Smooth muscle cell (in vitro differentiated cells): ENCODE results near the gene PDGFA. TPM values are rescaled to one million over a fixed set of nuclear protein-coding genes. Genes with fewer than 3 reads are reported as not detected.

Experiments used
- DNase-seq: peaks from one replicate; lab custom pipeline; 2025; ENCODE audit not compliant: unreplicated experiment; lab: John Stamatoyannopoulos, UW
- H2AFZ ChIP-seq: fragments of 200-600 bp; sonication (generic); 2 replicates; pipeline ENCODE4 v1.6.0; 2016; ENCODE audit warnings: antibody characterized with exemption, low read depth, mild to moderate bottlenecking
- H3F3A ChIP-seq: fragments of 200-600 bp; sonication (generic); 2 replicates; pipeline ENCODE4 v1.6.0; 2017; ENCODE audit warnings: antibody characterized with exemption, low read depth
- H3K27ac ChIP-seq: fragments of 200-600 bp; sonication (generic); 2 replicates; pipeline ENCODE4 v1.5.1; 2016; ENCODE audit warnings: low read depth, mild to moderate bottlenecking
- H3K27me3 ChIP-seq: fragments of 200-600 bp; sonication (generic); 2 replicates; pipeline ENCODE4 v1.6.1; 2016; ENCODE audit warnings: low read depth, mild to moderate bottlenecking
- H3K36me3 ChIP-seq: fragments of 200-600 bp; sonication (generic); 2 replicates; pipeline ENCODE4 v1.5.1; 2016; ENCODE audit warnings: low read depth
- H3K4me1 ChIP-seq: fragments of 200-600 bp; sonication (generic); 2 replicates; pipeline ENCODE4 v1.5.1; 2016; ENCODE audit warnings: low read depth
- H3K4me2 ChIP-seq: fragments of 200-600 bp; sonication (generic); 2 replicates; pipeline ENCODE4 v1.6.0; 2016; ENCODE audit warnings: mild to moderate bottlenecking
- H3K4me3 ChIP-seq: fragments of 200-600 bp; sonication (generic); 2 replicates; pipeline ENCODE4 v1.5.1; 2016; ENCODE audit warnings: mild to moderate bottlenecking
- H3K79me2 ChIP-seq: fragments of 200-600 bp; sonication (generic); 2 replicates; pipeline ENCODE4 v1.6.0; 2016; ENCODE audit warnings: low read depth, mild to moderate bottlenecking
- H3K9ac ChIP-seq: fragments of 200-600 bp; sonication (generic); 2 replicates; pipeline ENCODE4 v1.6.0; 2016; ENCODE audit warnings: low read depth
- H3K9me3 ChIP-seq: fragments of 200-600 bp; sonication (generic); replicated peaks from 2 replicates; pipeline ENCODE4 v1.5.1; 2016; ENCODE audit warnings: low read depth
- H4K20me1 ChIP-seq: fragments of 200-600 bp; sonication (generic); 2 replicates; pipeline ENCODE4 v1.6.0; 2016; ENCODE audit warnings: low read depth
- CTCF ChIP-seq: fragments of 200-600 bp; sonication (generic); IDR thresholded peaks from 2 replicates; pipeline ENCODE4 v1.5.1; 2017; ENCODE audit warnings: borderline replicate concordance, mild to moderate bottlenecking, antibody characterized with exemption; ENCODE audit not compliant: insufficient read depth, poor library complexity, severe bottlenecking
- WGBS: methylation state at CpG from one replicate; pipeline ENCODE4 v1.1.7; 2016; ENCODE audit warnings: low lambda C conversion rate; 5-methylcytosine and 5-hydroxymethylcytosine counted together
- polyA plus RNA-seq: library from polyadenylated mRNA; unstranded; fragments of >200 nt; fragmentation: Nextera tagmentation; extraction: Ambion mirVana; gene quantifications from 2 replicates; pipeline ENCODE4 v1.2.1, GENCODE V29; 2016
- total RNA-seq: library from RNA; depleted of rRNA; stranded (reverse); fragments of >200 nt; gene quantifications from 2 replicates; pipeline ENCODE4 v1.2.3, GENCODE V29; 2014

Gene PDGFA
- total and polyA plus RNA-seq, 2 experiments from 2014 or later = 32.0 to 68.1 TPM

- H3K9ac ChIP-seq = no peak overlapping the region
- peaks cover 13% of the 10 kb centered on the region for H3F3A ChIP-seq
- peaks cover 4% of the 10 kb centered on the region for H3K4me1 ChIP-seq
- no peak for DNase-seq
- TF ChIP-seq CTCF = no peak
- WGBS = 96% methylated on average over 6 of the region's 9 CpGs
- no peak overlapping the region for H3K4me2 ChIP-seq
- H3K4me3 ChIP-seq = no peak overlapping the region
- H3K9me3 ChIP-seq = no peaks in the 10 kb centered on the region
- no peaks in the 10 kb centered on the region for H3K36me3 ChIP-seq
- H2AFZ ChIP-seq = no peak overlapping the region
- no peaks in the 10 kb centered on the region for H4K20me1 ChIP-seq
- no peaks in the 10 kb centered on the region for H3K27me3 ChIP-seq
- H3K79me2 ChIP-seq = no peaks in the 10 kb centered on the region
- no peak overlapping the region for H3K27ac ChIP-seq
Measured at GRCh38 chr7:466465-467191, 53.0 kb downstream of the PDGFA start.

- peaks cover 4% of the 10 kb centered on the region for H3K4me1 ChIP-seq
- no peaks in the 10 kb centered on the region for H3K9me3 ChIP-seq
- 91% methylated on average over 17 of the region's 17 CpGs for WGBS
- H3K79me2 ChIP-seq = no peaks in the 10 kb centered on the region
- H3K9ac ChIP-seq = no peak overlapping the region
- H3K27me3 ChIP-seq = no peaks in the 10 kb centered on the region
- no peak overlapping the region for H3K4me2 ChIP-seq
- no peak overlapping the region for H2AFZ ChIP-seq
- peak overlapping the region; percentile 56 for H3K27ac ChIP-seq
- H4K20me1 ChIP-seq = no peaks in the 10 kb centered on the region
- no peak for TF ChIP-seq CTCF
- no peak overlapping the region for H3K4me3 ChIP-seq
- peaks cover 16% of the 10 kb centered on the region for H3F3A ChIP-seq
- no peaks in the 10 kb centered on the region for H3K36me3 ChIP-seq
- DNase-seq = no peak
Measured at GRCh38 chr7:465710-466400, 53.8 kb downstream of the PDGFA start.

- Histone ChIP-seq H3K27me3 (no peaks in the 10 kb centered on the region), H3K4me2 (no peak overlapping the region), H3K36me3 (no peaks in the 10 kb centered on the region), H4K20me1 (no peaks in the 10 kb centered on the region), H3K9ac (no peak overlapping the region), H3K79me2 (no peaks in the 10 kb centered on the region), H3K4me1 (peaks cover 14% of the 10 kb centered on the region), H2AFZ (no peak overlapping the region), H3K27ac (peak overlapping the region; percentile 56), H3K9me3 (no peaks in the 10 kb centered on the region), H3K4me3 (no peak overlapping the region), H3F3A (peaks cover 20% of the 10 kb centered on the region)
- no peak for TF ChIP-seq CTCF
- DNase-seq = no peak
- WGBS = 48% methylated on average over 33 of the region's 34 CpGs
Measured at GRCh38 chr7:464454-465401, 54.9 kb downstream of the PDGFA start.
